GM08714 (cell line): ENCODE results near the gene STRAP.
A peak's percentile ranks its signal among the peaks of the same experiment; 100 is the strongest.

Source experiments
- H3K4me3 ChIP-seq: fragments of 200-500 bp; sonication (Bioruptor generic); 2 replicates; pipeline ENCODE4 v1.5.1; 2014; ENCODE audit warnings: mild to moderate bottlenecking, low read length, inconsistent platforms
- ZNF274 ChIP-seq: IDR thresholded peaks from 2 replicates; pipeline ENCODE4 v1.6.1; 2012; ENCODE audit warnings: mild to moderate bottlenecking, low read depth, low read length

The STRAP gene, protein sequence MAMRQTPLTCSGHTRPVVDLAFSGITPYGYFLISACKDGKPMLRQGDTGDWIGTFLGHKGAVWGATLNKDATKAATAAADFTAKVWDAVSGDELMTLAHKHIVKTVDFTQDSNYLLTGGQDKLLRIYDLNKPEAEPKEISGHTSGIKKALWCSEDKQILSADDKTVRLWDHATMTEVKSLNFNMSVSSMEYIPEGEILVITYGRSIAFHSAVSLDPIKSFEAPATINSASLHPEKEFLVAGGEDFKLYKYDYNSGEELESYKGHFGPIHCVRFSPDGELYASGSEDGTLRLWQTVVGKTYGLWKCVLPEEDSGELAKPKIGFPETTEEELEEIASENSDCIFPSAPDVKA

GRCh38 chr12:15882118-15882971, at the start of gene STRAP:
TSS of gene STRAP (plus strand) at chr12:15882387. CDS start at chr12:15882708, 321 bp downstream.
- peak within 1 kb of the TSS; percentile 95 for H3K4me3 ChIP-seq
- no peak for TF ChIP-seq ZNF274

GRCh38 chr12:15834575-15834974, 47.6 kb upstream of the STRAP start:
- no peak for TF ChIP-seq ZNF274
- H3K4me3 ChIP-seq: no peak overlapping the region

DNA sequence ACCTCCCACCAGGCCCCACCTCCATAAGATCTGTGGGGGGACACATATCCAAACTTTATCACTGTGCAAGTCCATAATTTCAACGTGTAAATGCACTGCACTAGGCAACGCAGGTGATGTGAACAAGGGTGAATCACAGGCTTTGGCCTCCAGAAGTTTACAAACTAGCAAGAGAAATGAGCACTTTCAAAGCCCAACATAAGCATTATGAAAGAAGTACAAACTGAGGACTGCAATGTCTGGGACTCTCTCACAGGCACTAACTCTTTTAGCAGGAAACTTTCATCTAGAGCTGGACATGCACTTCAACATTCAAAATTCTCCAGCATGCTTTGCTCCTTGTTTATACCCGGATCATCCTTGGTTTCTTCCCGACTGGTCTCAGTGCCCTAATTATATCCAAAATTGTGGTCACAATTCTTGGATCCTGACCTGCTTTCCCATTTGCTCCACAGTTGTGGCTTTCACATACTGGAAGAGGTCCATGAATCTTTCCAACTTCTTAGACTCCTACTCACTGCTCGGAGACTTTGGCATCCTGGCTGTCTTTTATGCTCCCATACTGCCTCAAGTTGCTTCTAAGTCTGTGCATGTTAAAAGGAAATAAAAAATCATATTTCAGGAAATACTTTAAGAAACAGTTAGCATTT, 44.9 kb upstream of the STRAP start:
- no peak for TF ChIP-seq ZNF274
- no peak overlapping the region for H3K4me3 ChIP-seq

DNA sequence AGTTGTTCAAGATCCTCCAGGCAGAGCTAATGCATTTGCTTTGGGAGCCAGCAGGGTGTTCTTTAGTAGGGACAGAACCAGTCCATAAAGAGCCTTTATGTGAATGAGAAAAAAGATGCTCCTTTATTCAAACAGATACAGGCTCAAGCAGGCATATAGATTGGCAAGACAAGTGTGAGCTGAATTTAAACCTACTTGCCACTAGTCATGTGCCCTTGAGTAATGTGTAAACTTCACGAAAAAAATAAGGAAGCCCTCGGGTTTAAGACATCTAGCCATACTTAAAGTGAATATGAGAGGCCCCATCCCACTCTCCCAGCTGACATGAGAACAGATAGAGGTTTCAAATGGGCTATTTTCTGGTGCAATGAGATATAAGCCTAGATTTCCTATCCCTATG, 43.1 kb upstream of the STRAP start:
- H3K4me3 ChIP-seq: no peak overlapping the region
- no peak for TF ChIP-seq ZNF274

GRCh38 chr12:15839682-15840081, 42.5 kb upstream of the STRAP start:
- no peak for TF ChIP-seq ZNF274
- H3K4me3 ChIP-seq: no peak overlapping the region

GRCh38 chr12:15842108-15842507, 40.1 kb upstream of the STRAP start:
- no peak overlapping the region for H3K4me3 ChIP-seq
- TF ChIP-seq ZNF274: no peak

- no peak for TF ChIP-seq ZNF274
- H3K4me3 ChIP-seq: no peak overlapping the region
These were observed 35.3 kb upstream of the STRAP start for GRCh38 chr12:15846887-15847286.

DNA sequence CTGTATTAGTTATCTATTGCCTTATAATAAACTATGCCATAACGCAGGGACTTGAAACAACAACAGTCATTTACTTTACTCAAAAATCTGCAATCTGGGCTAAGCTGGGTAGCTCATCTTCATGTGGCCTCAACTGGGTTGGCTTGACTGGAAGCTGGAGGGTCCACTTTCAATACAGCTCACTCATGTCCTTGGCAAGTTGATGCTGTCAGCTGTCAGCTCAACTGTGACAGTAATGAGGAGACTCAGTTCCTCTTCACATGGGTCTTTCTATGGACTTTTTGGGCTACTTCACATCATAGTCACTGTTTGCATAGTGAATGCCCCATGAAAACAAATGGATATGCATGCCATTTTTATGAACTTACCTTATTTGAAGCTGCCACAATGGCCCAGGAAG, 33.6 kb upstream of the STRAP start:
- no peak overlapping the region for H3K4me3 ChIP-seq
- TF ChIP-seq ZNF274: no peak

- no peak for TF ChIP-seq ZNF274
- no peak overlapping the region for H3K4me3 ChIP-seq
These were observed 31.1 kb upstream of the STRAP start for GRCh38 chr12:15851045-15851620.

DNA sequence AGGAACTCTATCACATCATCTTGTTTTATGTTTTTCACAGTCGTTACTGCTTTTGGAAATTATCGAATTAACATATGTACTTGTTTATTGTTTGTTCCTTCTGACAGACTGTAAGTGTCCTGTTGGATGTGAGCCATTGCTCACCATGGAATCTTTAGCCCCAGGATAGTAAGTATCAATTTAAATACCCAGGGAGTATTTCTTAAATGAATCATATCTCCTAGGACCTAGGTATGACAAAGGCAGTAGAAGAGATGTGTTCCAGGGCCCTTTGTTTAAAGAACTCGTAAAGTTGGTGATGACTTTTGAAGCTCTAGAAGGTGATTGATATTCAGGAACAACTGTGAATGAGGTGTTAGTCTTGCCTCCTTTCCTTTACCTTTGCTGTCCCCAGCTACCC, 30.3 kb upstream of the STRAP start:
- TF ChIP-seq ZNF274: no peak
- no peak overlapping the region for H3K4me3 ChIP-seq

GRCh38 chr12:15852383-15852782, 29.8 kb upstream of the STRAP start:
- no peak for TF ChIP-seq ZNF274
- no peak overlapping the region for H3K4me3 ChIP-seq

- no peak for TF ChIP-seq ZNF274
- no peak overlapping the region for H3K4me3 ChIP-seq
These were observed 28.3 kb upstream of the STRAP start for GRCh38 chr12:15853877-15854276.

DNA sequence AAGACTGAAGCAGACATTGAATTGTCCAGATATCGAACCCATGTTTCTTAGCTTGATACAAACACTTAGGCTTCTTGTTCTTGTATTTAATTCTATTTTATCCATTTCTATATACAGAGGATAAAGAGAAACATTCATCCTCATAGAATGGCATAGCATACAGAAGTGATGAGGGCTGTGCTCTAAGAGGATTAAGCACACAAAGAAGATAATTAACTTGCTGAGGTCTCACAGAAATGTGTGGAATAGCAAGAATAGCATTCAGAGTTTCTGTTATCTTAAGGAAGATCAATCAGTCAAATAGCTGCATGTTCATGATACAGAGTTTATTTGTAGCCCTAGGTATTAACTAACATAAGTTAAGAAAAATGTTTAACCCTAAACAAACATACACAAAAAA, 27.3 kb upstream of the STRAP start:
- TF ChIP-seq ZNF274: no peak
- H3K4me3 ChIP-seq: no peak overlapping the region

DNA sequence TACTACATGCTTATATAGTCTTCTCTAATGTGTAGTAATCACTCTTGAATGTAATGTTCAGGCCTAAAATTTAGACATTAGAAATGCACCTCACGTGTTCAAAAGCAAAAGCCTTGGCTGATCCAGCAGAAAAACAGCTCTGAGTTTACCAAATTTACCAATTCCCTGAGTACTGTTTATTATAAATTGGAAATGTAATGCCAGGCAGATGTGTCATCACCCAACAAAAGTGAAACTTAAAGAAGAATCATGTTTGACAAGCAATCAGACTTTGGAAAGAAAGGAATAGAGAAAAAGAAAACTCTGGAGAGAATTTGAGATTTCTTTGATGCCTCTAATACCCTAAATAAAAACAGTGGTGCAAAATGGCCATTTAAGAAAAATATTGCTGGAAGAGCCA, 26.5 kb upstream of the STRAP start:
- no peak overlapping the region for H3K4me3 ChIP-seq
- TF ChIP-seq ZNF274: no peak
